Fibroblast of skin of left quadriceps (primary cell): ENCODE results near the gene GRM2.

Experiments
- DNase-seq, 2 experiments: peaks; one replicate each; pipeline ENCODE4 v3.0.0-alpha.2; 2013; ENCODE audit warnings: low read depth in 2 of 2

GRM2 gene

DNA sequence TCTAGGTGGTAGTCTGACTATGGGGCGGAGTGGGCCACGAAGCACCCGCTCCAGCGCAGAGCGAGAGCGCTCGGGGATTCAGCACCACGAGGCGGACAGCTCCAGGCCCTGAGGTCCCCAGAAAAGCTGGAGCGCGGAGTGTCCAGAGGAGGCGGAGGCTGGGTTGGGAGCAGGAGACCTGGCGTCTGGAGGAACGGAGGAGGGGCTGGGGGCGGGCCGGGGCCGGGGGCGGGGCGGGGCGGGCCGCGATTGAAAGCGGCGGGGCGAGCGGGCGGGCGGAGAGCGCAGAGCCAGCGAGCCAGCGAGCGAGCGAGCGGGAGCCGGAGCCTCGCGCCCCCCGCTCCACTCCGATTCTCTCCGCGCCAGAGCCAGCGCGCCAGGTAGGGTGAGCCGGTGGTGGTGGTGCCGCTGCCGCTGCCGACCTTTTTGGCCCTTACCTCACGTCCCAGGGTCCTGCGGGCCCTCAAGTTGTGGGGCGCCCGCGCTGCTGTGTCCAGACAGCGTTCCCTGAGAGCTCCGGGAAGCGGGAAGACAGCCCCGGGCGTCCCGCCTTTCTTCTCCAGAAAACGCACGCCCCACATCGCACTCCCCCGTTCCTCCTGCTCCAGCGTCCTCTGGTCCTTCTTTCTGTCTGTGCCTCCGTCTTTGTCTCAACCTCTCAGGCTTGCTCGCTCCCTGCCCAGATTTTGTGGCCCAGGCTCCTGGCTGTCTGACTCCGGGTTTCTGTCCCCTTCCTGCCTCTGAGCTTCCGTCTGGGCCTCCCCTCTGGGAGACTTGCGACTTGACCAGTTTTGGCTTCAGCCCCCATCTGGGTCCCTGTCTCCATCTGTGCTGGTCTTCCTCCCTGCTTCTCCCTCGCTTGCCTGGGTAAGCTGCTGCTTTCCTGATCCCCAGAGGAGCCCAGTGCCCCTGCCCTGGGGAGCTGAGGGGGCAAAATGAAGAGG lies at the start of gene GRM2:
Gene GRM2, plus strand, starts transcription at position 281 of the 944 bp plus-strand sequence. CDS start 1,916 bp downstream, outside the sequence.
- DNase-seq, result peak; percentile 60

DNA sequence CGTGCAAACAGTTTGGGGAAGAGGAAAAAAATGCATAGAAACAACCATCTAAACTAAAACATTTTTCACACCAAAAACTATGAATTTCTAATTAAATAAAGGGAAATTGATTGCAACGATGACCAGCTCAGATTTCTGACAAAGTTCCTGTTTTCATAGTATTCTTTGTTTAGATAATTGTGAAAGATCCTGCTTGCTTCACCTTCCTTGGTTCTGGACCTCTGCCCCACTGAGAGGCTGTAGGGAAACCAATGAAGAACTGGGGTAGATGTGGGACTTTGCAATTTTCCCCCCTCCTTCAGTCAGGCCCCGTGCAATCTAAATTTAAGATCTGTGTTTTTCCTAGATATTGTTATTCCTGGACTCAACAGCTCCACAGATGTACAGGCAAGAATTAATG lies 49.6 kb upstream of the GRM2 start:
- DNase-seq, result no peak

DNA sequence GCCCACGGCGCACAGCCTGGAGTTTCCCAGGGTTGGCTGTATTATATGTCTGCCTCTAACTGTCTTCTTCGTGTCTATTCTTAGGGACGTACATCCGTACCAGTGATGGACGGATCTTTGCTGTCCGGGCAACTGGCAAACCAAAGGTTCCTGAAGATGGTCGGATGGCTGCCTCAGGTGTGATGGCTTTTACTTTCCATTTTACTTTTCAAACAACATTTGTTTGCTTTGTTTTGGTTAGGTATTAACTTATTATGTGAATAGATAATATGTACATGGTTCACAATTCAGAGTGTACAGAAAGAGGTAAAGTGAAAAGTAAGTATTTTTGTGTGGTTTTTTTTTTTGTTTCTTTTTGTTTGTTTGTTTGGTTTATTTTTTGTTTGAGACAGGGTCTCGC lies 46.9 kb upstream of the GRM2 start:
- DNase-seq, result no peak

DNA sequence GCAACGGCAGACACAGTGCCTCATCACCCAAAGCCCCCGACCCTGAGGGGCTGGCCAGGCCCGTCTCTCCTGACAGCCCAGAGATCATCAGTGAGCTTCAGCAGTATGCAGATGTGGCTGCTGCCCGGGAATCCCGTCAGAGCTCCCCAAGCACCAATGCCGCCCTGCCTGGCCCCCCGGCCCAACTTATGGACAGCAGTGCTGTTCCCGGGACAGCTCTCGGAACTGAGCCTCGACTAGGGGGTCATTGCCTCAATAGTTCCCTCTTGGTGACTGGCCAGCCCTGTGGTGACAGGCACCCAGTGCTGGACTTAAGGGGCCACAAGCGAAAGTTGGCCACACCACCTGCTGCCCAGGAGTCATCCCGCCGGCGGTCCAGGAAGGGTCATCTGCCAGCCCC lies 44.4 kb upstream of the GRM2 start:
- DNase-seq, result no peak

DNA sequence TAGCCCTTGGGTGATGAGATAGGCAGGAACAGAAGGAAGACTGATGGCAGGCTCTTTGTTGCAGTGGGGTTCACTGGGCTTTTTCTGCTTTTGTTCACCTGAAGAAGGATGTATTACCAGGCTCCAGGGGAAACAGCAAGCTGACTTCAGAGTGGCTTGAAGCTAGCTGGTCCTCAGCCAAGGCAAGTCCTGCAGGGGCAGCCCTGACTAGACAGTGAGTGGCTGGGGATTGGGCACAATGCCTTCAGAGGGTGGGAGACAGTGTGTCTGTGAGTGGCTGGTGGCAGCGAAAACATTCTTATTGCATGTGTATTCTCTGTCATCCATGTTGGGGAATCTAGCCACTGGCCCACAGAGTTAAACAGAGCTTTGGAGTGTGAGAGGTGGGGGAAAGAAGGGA lies 38.1 kb upstream of the GRM2 start:
- DNase-seq, result no peak

DNA sequence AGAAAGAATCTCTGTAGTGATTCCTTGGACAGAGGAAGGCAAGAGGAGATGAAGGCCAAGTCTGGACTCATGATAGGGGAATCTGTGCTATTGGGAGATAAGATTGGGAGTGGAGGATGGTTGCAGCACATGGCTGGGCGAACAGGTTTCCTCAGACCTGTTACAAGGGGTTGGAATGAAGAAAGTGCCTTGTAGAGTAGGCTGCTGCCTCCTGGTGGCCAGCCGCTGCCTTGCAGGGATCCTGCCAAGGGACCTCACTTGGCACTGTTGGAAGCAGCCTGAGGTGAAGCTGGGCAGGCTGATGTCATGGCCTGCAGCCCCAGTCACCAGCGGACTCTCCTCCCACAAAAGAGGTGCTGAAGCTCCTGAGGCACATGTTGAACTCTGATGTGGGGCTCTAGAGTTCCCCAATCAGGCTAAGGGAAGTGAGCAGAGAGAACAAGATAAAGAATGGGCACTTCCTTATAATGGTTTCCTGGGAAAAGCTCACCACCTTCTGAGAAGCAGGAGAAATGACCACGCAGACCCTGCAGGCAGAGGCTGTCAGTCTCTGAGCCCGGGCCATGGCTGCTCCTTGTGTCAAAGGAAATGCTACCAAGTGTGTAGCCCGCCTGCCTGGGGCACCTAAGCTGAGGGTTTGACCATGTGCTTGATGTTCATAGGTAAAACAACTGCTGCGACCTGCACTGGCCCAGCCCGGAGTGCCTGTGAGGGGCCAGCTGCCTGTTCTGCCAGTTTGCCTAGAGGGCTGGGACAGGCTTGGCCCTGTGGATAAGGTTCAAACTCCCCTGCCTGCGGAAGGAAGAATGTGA lies 37.4 kb upstream of the GRM2 start:
- DNase-seq, result peak; percentile 31 to 33

DNA sequence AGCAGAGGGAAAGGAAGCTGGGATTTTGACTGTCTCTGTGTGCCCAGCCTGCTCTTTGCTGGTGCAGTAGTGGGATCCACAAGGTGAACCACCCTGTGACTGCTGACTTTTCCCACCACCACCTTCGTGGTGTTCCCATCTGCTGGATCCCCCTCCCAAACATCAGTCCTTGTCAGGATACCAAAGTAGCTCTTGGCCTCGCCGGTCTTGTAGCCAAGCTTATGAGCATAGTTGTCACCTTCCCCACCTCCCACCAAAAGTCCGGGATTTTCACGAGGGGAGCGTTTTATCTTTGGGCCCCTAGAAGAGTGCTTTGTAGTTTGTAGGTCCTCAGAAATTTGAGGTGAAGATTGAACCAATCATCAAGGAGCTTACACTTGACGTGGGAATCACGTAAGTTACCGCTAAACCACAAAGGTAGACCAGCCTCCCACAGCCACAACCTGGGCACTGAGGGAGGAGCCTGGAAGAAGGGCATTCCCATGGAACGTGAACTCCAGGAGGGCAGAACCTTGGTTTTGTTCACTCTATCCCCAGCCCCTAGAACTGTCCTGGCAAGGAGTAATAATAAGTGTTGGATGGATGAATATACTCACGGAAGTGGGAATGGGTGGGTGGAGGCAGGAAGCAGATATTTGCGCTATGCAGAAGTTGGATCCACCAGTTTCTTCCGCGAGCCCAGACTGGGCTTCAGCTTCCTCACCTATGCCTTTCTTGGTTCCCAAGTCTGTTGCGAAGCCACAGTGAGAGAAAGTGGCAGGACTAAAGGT lies 36.6 kb upstream of the GRM2 start:
- DNase-seq, result no peak

DNA sequence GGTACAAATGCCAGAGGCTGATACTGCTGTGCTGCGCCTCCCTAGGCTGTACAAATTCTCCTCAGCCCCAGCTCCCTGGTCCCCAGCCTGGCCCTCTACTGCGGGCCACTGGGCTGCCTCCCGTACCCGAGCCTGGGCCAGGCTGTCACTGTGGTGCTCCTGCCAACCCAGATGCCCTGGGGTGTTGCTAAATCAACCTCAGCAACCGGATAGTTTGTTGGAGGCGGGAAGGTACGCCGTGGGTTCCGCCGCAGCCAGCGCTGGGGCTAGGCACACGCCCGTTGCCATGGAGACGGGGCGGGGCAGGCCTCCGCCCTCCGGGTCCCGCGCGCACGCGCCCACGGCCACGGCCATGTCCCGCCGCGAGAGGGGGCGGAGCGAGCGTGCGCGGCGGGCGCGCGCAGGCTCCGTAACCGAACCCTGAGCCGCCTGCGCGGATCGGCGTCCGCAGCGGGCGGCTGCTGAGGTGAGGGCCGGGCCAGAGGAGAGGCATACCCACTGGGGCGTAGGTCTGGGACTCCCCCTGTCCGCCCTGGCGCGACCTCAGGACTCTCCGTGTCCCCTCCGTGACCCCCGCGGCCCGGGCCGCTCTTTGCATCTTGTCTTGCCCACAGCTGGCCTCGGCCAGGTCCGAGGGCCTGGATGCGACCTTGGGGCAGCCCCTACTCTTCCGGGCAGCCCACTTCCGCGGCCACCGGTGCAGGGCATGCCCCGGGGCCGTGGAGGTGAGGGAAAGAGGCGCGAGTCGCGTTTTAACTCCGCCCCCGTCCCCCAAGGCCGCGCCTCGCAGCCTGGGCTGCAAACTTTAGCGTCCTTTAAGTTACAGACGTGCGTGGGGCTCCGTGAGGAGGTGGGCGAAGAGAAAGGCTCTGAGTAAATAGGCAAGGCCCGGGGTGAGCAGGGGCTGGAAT lies 35.8 kb upstream of the GRM2 start, which contains the start of gene TEX264:
Gene TEX264, plus strand, starts transcription at position 430 of the 911 bp plus-strand sequence. CDS start 3,053 bp downstream, outside the sequence.
- DNase-seq, result peak; percentile 43 to 54

DNA sequence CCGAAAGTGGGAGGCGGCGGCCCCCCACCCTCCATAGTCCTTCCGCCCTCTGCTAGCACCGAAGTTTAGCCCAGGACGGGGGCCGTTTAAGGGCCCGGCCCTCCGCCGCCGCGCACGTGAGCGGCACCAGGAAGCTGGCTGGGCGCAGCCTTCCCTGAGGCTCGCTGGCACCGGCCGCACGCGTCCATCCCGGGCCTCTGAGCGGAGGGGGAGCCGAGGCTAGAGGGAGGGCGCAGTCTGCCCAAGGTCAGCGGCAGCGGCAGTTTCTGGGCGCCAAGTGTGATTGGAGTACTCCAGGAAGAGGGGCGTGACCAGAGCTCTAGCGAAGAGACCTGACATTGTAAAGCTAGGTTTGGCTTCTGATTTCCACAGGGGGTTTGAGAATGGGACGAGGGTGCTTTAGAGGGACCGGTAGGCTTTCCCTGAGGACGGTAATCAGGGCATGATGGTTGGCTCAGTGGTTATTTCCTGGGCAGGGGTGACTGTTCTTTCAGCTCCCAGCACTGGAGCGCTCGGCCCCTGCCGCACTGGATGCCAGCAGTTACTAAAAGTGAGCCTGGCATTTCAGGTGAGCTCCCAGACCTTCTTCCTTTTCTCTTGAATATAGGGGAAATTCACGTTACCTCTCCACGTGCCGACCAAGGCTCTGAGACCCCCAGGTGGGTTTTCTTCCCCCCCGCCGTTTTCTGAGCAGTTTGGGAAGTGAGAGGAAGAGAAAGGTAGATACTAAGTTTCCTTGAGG lies 35.0 kb upstream of the GRM2 start:
- peak in 1 of 2 experiments; percentile 4 for DNase-seq

DNA sequence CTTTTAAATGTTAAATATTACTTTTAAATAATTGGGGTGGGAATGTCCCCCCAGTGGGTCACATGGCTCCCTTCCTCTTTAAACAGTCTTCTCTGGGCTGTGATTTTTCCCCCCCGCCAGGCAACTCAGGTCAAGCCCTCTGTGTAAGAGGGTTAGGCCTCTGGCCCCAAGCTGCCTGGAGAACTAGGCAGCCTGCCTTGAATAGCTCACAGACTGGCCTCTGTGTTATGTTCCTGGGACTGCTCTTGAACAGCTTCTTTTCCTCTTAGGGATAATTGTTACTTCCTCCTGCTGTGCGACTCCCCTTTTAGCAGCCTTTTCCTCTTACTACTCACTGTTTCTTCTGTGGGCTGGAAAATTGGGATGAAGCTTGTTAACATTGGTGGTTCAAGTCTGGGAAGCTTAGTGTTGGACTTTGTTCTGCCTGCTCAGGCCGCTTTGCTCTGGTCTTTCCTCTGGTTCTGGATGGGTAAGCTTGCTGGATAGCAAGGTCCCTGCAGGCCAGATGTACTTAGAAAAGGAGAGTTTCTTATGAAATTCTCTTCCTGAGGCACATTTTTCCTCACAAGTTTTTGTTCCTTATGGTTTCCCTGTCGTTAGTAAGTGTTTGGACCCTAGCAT lies 33.6 kb upstream of the GRM2 start:
- no peak for DNase-seq

DNA sequence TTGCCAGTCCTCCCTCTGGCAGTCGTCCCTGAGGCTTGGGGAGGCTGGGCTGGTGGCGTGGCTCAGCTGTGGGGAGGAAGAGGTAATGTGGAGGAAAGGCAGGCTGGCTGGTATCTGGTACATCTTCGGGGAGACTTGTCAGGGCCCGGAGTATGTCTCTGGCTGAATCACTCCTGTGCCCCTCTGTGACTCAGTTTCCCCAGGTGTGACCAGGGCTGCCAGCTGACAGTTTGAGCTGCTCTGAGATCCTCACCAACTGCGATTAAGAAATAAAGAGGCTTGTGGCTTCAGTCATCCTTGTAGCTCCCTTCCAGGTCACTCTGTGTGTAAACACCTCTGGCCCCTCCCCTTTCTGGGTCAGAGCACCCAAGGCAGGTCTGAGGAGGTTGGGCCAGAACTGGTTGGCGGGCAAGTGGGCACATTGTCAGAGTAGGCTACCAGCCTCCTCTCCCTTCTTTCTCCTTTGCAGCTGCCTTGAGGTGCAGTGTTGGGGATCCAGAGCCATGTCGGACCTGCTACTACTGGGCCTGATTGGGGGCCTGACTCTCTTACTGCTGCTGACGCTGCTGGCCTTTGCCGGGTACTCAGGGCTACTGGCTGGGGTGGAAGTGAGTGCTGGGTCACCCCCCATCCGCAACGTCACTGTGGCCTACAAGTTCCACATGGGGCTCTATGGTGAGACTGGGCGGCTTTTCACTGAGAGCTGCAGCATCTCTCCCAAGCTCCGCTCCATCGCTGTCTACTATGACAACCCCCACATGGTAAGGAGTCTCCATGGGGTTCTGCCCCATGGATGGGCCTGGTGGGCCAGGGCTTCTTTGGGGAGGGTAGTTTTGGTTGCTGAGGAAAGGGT lies 32.8 kb upstream of the GRM2 start:
- DNase-seq, result no peak

DNA sequence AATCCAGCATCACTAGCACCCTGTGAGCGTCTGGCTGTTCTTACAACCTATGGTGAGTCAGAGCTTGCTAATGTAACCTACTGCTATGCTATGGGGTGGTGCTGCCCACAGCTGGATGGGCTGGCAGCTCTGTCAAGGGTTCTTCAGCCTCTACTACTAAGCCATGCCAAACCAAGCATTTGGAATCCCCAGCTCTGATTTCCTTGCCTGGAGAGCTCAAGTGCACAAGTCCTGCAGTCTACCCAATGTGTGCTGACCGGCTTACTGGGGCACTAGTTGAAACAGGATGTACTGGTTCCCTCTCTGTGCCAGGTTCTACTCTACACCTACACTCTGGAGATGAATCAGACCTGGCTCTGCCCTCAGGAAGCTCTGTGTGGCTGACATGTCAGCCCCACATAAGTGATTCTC lies 31.7 kb upstream of the GRM2 start:
- no peak for DNase-seq

DNA sequence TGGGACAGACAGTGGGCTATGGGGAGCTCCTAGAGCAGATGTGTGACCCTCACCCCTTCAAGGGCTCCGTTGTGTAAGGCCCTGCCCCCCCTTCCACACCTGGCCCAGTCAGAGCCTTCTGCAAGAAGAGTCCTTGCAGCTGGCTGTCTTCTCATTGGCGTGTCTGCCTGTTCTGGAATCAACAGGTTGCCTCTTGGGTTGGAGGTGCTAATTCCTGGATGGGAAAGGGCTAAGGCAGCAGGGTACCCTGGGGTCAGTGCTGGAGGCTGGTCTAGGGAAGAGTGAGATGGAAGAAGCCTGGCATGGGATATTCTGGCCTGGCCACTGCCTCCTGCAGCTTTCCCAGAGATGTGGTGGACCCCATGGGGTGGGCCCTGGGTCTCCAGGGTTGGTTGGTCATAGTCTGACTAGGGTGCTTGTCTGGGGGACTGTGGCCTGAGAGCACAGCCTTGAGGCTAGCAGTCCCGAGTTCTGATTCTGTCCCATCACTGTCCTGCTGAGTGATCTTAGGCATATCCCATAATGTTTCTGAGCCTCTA lies 30.7 kb upstream of the GRM2 start:
- DNase-seq, result no peak

DNA sequence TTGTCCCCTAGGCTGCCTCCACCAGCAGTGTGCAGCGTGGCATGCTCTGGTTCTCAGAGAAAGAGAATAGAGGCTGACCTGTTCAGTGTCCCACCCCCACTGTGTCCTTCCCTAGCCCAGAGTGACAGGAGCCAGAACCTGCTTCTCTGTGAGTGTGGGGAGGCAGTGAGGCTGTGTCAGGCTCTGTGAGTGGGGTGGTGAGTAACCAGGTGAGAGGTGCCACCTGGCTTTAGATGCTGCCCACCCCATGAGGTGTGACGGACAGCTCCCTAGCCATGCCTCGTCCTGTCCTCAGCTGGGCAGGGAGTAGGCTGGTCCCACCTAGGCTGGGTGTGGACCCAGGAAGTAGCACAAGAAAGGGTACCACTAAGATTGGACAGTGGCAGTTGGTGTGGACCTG lies 29.5 kb upstream of the GRM2 start:
- DNase-seq, result no peak

DNA sequence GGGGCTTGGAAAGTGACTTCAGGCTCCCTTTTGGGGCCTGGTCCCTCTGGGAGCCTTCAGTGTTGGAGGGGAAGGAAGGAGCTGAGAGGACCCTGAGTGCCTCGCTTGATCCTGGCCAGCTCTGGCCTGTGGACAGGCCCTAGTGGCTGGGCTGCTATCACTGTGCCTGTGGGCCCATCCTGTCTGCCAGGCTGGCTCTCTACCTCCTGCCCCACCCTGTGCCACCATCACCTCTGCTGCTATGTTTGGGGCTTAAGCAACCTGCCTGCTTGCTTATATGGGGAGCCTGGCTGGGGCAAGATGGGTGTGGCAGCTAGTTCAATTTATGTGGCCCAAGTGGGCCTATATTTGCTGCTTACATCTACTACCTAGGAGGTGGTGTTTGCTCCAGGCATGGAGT lies 28.7 kb upstream of the GRM2 start:
- no peak for DNase-seq

DNA sequence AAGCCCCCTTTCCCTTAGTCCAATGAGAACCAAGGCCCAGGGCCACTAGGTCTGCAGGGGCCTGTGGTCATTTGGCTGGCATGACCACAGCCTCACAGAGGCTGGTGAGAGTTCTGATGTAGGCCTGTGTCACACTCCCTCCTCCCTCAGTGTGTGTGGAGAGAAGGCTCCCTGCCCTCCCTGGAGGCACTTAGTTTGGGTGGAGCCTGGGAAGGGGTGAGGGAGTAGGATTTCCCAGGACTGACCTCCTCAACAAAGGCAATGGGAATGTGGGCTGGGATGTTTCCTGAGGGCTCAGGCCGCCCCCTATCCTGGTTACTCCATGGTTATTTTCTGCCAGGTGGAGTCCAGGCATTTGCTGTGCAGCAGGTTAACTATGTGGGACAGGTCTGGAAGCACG lies 28.2 kb upstream of the GRM2 start:
- no peak for DNase-seq

DNA sequence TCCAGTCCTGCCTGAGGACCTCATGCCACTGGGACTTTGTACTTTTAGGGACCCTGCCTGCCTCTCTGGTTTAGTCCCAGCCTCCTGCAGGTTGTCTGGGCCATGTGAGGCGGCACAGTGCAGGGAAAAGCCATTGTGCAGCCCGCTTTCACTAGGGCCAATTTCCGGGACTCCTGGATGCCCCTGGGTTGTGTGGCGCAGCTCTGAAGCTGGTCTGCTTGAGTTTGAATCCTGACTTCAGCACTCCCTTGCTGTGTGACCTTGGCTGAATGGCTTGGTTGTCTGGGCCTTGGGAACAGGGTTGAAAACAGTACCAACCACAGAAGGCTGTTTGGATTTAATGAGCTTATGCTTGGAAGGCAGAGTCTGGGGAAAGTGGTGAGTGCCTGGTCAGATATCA lies 27.6 kb upstream of the GRM2 start:
- DNase-seq, result no peak

DNA sequence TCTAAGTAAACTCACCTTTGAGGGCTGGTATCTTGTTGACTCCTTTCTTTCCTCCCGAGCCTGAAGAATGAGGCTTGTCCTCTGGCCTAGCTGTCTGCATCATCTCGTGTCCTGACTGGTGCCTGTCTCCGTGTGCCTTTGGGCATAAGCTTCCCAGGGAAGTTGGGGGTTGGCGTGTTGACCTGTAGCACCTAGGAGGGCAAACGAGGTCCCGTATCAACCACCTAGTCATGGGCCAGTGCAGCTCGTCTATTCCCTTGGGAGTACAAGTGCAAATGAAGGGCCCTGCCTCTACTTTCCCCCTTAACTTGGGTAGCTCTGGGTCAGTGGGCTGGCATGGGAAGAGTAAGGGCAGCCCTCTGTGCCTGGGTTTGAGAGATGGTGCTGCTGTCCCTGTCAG lies 27.1 kb upstream of the GRM2 start:
- no peak for DNase-seq
